H9 (cell line): Measurements from ENCODE around the gene FHOD1. TPM values are rescaled to one million over a fixed set of nuclear protein-coding genes. Genes with fewer than 3 reads are reported as not detected.
A peak's percentile ranks its signal among the peaks of the same experiment; 100 is the strongest.

Experiments
- DNase-seq: peaks from one replicate; pipeline ENCODE4 v3.0.0-alpha.2; 2017
- H2AFZ ChIP-seq: one replicate; pipeline ENCODE4 v1.6.1; 2013; ENCODE audit warnings: mild to moderate bottlenecking, low read length, control low read depth, moderate library complexity
- H2AK5ac ChIP-seq: 2 replicates; pipeline ENCODE4 v1.6.1; 2013; ENCODE audit warnings: low read length, control low read depth, mixed read lengths; ENCODE audit not compliant: insufficient read length
- H2BK120ac ChIP-seq: one replicate; pipeline ENCODE4 v1.6.1; 2013; ENCODE audit warnings: low read depth, mild to moderate bottlenecking, low read length, control low read depth, inconsistent platforms; ENCODE audit not compliant: poor library complexity, severe bottlenecking
- H2BK12ac ChIP-seq: 2 replicates; pipeline ENCODE4 v1.6.1; 2013; ENCODE audit warnings: low read length, control low read depth, mixed read lengths, low read depth; ENCODE audit not compliant: insufficient read length
- H2BK15ac ChIP-seq: 2 replicates; pipeline ENCODE4 v1.6.1; 2013; ENCODE audit warnings: low read depth, low read length, control low read depth
- H2BK20ac ChIP-seq: one replicate; pipeline ENCODE4 v1.6.1; 2013; ENCODE audit warnings: low read depth, mild to moderate bottlenecking, low read length, control low read depth, inconsistent platforms; ENCODE audit not compliant: poor library complexity, severe bottlenecking
- H2BK5ac ChIP-seq: 2 replicates; pipeline ENCODE4 v1.6.1; 2013; ENCODE audit warnings: low read length, control low read depth, mixed read lengths; ENCODE audit not compliant: insufficient read length
- H3K14ac ChIP-seq: 2 replicates; pipeline ENCODE4 v1.6.1; 2013; ENCODE audit warnings: low read length, control low read depth; ENCODE audit not compliant: insufficient read depth
- H3K18ac ChIP-seq: 2 replicates; pipeline ENCODE4 v1.6.1; 2013; ENCODE audit warnings: low read depth, mild to moderate bottlenecking, mixed read lengths, low read length, control low read depth; ENCODE audit not compliant: insufficient read length
- H3K23ac ChIP-seq: 2 replicates; pipeline ENCODE4 v1.6.1; 2013; ENCODE audit warnings: low read length, control low read depth, mixed read lengths, low read depth; ENCODE audit not compliant: insufficient read length
- H3K23me2 ChIP-seq: 2 replicates; pipeline ENCODE4 v1.6.1; 2013; ENCODE audit warnings: low read depth, mild to moderate bottlenecking, mixed read lengths, low read length, control low read depth; ENCODE audit not compliant: insufficient read length, poor library complexity, severe bottlenecking
- H3K27ac ChIP-seq: 2 replicates; pipeline ENCODE4 v1.5.1; 2013; ENCODE audit warnings: low read length, control low read depth, mixed read lengths, low read depth; ENCODE audit not compliant: insufficient read length
- H3K27me3 ChIP-seq: 2 replicates; pipeline ENCODE4 v1.6.1; 2013; ENCODE audit warnings: low read length, control low read depth, inconsistent platforms; ENCODE audit not compliant: insufficient read depth
- H3K4ac ChIP-seq: 2 replicates; pipeline ENCODE4 v1.6.1; 2013; ENCODE audit warnings: low read depth, mild to moderate bottlenecking, control low read depth, inconsistent platforms, low read length, moderate library complexity
- H3K4me1 ChIP-seq: 2 replicates; pipeline ENCODE4 v1.6.1; 2013; ENCODE audit warnings: low read length, control low read depth, inconsistent platforms; ENCODE audit not compliant: insufficient read depth
- H3K4me2 ChIP-seq: 2 replicates; pipeline ENCODE4 v1.6.1; 2013; ENCODE audit warnings: low read length, control low read depth, mixed read lengths; ENCODE audit not compliant: insufficient read length, insufficient read depth
- H3K56ac ChIP-seq: 2 replicates; pipeline ENCODE4 v1.6.1; 2013; ENCODE audit warnings: low read depth, mild to moderate bottlenecking, mixed read lengths, low read length, control low read depth; ENCODE audit not compliant: insufficient read length
- H3K79me1 ChIP-seq: 2 replicates; pipeline ENCODE4 v1.6.1; 2013; ENCODE audit warnings: low read depth, mild to moderate bottlenecking, moderate library complexity, low read length, control low read depth, inconsistent platforms; ENCODE audit not compliant: insufficient read depth, poor library complexity, severe bottlenecking
- H3K79me2 ChIP-seq: 2 replicates; pipeline ENCODE4 v1.6.1; 2013; ENCODE audit warnings: low read length, control low read depth, inconsistent platforms; ENCODE audit not compliant: insufficient read depth
- H3K9ac ChIP-seq: 2 replicates; pipeline ENCODE4 v1.6.1; 2013; ENCODE audit warnings: low read length, control low read depth, mixed read lengths; ENCODE audit not compliant: insufficient read length; ENCODE audit errors: extremely low read depth
- H3K9me3 ChIP-seq: one replicate; pipeline ENCODE4 v1.6.1; 2013; ENCODE audit warnings: low read depth, low read length, inconsistent platforms; ENCODE audit not compliant: control insufficient read depth
- H3T11ph ChIP-seq: one replicate; pipeline ENCODE4 v1.6.1; 2013; ENCODE audit warnings: mild to moderate bottlenecking, low read length, control low read depth, inconsistent platforms
- H4K20me1 ChIP-seq: one replicate; pipeline ENCODE4 v1.6.1; 2013; ENCODE audit not compliant: control insufficient read depth, insufficient read length, insufficient read depth
- H4K5ac ChIP-seq: 2 replicates; pipeline ENCODE4 v1.6.1; 2013; ENCODE audit warnings: low read depth, mild to moderate bottlenecking, mixed read lengths, low read length, control low read depth; ENCODE audit not compliant: insufficient read length
- H4K8ac ChIP-seq: replicated peaks from 2 replicates; pipeline ENCODE4 v1.6.1; 2013; ENCODE audit warnings: low read length, control low read depth, mixed read lengths, low read depth; ENCODE audit not compliant: insufficient read length
- H4K91ac ChIP-seq: 2 replicates; pipeline ENCODE4 v1.6.1; 2013; ENCODE audit warnings: low read depth, mild to moderate bottlenecking, moderate library complexity, mixed read lengths, low read length, control low read depth; ENCODE audit not compliant: insufficient read length
- H3K27ac Mint-ChIP-seq, 3 experiments: 2 replicates in 2 of 3; 3 replicates in 1 of 3; pipeline ENCODE4 v1.8.0; 2020 to 2021; ENCODE audit warnings: mixed read lengths in 3 of 3, mild to moderate bottlenecking in 1 of 3, moderate library complexity in 1 of 3
- H3K27me3 Mint-ChIP-seq: 2 replicates; pipeline ENCODE4 v1.8.0; 2021; ENCODE audit warnings: low read depth, mild to moderate bottlenecking, moderate library complexity, mixed read lengths
- H3K36me3 Mint-ChIP-seq, 3 experiments: 2 replicates in 2 of 3; 3 replicates in 1 of 3; pipeline ENCODE4 v1.8.0; 2020 to 2021; ENCODE audit warnings: low read depth in 3 of 3, mixed read lengths in 3 of 3; ENCODE audit not compliant: insufficient read depth in 1 of 3
- H3K4me1 Mint-ChIP-seq, 2 experiments: 2 replicates each; pipeline ENCODE4 v1.8.0; 2020; ENCODE audit warnings: mixed read lengths in 2 of 2
- H3K4me3 Mint-ChIP-seq, 2 experiments: 2 replicates in 1 of 2; 3 replicates in 1 of 2; pipeline ENCODE4 v1.8.0; 2020 to 2021; ENCODE audit warnings: mild to moderate bottlenecking in 2 of 2, mixed read lengths in 2 of 2, moderate library complexity in 1 of 2
- H3K9me3 Mint-ChIP-seq, 2 experiments: 2 replicates in 1 of 2; 3 replicates in 1 of 2; pipeline ENCODE4 v1.8.0; 2020; ENCODE audit warnings: mild to moderate bottlenecking in 2 of 2, mixed read lengths in 2 of 2, moderate library complexity in 1 of 2
- CTCF ChIP-seq: fragments of 200-600 bp; sonication (generic); conservative IDR thresholded peaks from 3 replicates; pipeline ENCODE4 v1.8.0; 2021; ENCODE audit warnings: antibody characterized with exemption, mild to moderate bottlenecking
- WGBS: extraction: QIAGEN DNeasy Blood & Tissue Kit; methylation state at CpG from one replicate; pipeline ENCODE4 v1.1.7; 2013; ENCODE audit warnings: missing lambda C conversion rate, low lambda C conversion rate, mixed read lengths; ENCODE audit not compliant: insufficient read length; ENCODE audit errors: extremely low coverage; 5-methylcytosine and 5-hydroxymethylcytosine counted together
- total RNA-seq: library from RNA; stranded (reverse); gene quantifications from 2 replicates; pipeline ENCODE4 v1.2.1, GENCODE V29; 2021

Gene FHOD1
- total RNA-seq, 1 experiment from 2014 or later = 67.0 TPM

GRCh38 chr16:67245186-67245585, 2.1 kb downstream of the FHOD1 start:
- no peak for DNase-seq
- H2AFZ ChIP-seq = no peak overlapping the region
- H3K4me1 ChIP-seq = peaks cover 15% of the 10 kb centered on the region; the same call in 1 of the 2 replicates
- H2BK20ac ChIP-seq = no peak overlapping the region
- H3K23me2 ChIP-seq = peaks cover 31% of the 10 kb centered on the region
- H2BK12ac ChIP-seq = no peak overlapping the region
- H2BK15ac ChIP-seq = no peak overlapping the region
- peak overlapping the region; percentile 86 to 94 for H3K4me3 Mint-ChIP-seq
- no peaks in the 10 kb centered on the region; the same call in 1 of the 2 replicates for H3K79me2 ChIP-seq
- H3K9me3 ChIP-seq = no peaks in the 10 kb centered on the region
- H3K9me3 Mint-ChIP-seq = no peaks in the 10 kb centered on the region
- H3K4me2 ChIP-seq = peak overlapping the region; percentile 41
- H3K27me3 ChIP-seq = no peaks in the 10 kb centered on the region; the same call in 1 of the 2 replicates
- H3K14ac ChIP-seq = no peak overlapping the region
- no peak overlapping the region for H3K56ac ChIP-seq
- H4K8ac ChIP-seq = no peak overlapping the region
- H2AK5ac ChIP-seq = no peak overlapping the region
- H3T11ph ChIP-seq = no peak overlapping the region
- H3K4me1 Mint-ChIP-seq = peaks cover 40 to 50% of the 10 kb centered on the region in 2 experiments
- H3K79me1 ChIP-seq = peaks cover 4% of the 10 kb centered on the region
- no peak overlapping the region for H4K91ac ChIP-seq
- H3K27ac Mint-ChIP-seq = peak overlapping the region in 1 of 3 experiments; percentile 81; a peak in 2 of 7 replicates
- H3K36me3 Mint-ChIP-seq = peaks cover 0 to 2% (median 0%) of the 10 kb centered on the region in 3 experiments; a peak in 3 of 7 replicates
- no peak overlapping the region for H2BK5ac ChIP-seq
- no peak overlapping the region for H3K9ac ChIP-seq
- no peak overlapping the region for H2BK120ac ChIP-seq
- H3K23ac ChIP-seq = no peak overlapping the region
- TF ChIP-seq CTCF = no peak
- H3K18ac ChIP-seq = no peak overlapping the region
- no peak overlapping the region for H3K27ac ChIP-seq
- peaks cover 3% of the 10 kb centered on the region for H4K20me1 ChIP-seq
- no CpG with 5 or more reads among the region's 4 CpGs for WGBS
- no peak overlapping the region for H3K4ac ChIP-seq
- peaks cover 20% of the 10 kb centered on the region for H3K27me3 Mint-ChIP-seq
- H4K5ac ChIP-seq = no peak overlapping the region
